WERI-Rb-1 (cell line): Measurements from ENCODE around the gene TIPARP.

Experiments used
- DNase-seq: peaks from one replicate; pipeline ENCODE4 v3.0.0-alpha.2; 2020
- H3K27ac ChIP-seq: fragments of 250-450 bp; sonication (Bioruptor Pico); 2 replicates; pipeline ENCODE4 v1.5.1; 2020; ENCODE audit warnings: mild to moderate bottlenecking, moderate library complexity
- H3K27me3 ChIP-seq: fragments of 250-450 bp; sonication (Bioruptor Pico); 2 replicates; pipeline ENCODE4 v1.5.1; 2021; ENCODE audit warnings: mild to moderate bottlenecking, low read depth, moderate library complexity; ENCODE audit not compliant: insufficient read depth, severe bottlenecking
- H3K36me3 ChIP-seq: fragments of 250-450 bp; sonication (Bioruptor Pico); 2 replicates; pipeline ENCODE4 v1.5.1; 2020; ENCODE audit warnings: mild to moderate bottlenecking, moderate library complexity
- H3K4me3 ChIP-seq: 2 replicates; pipeline ENCODE4 v1.5.1; 2011; ENCODE audit warnings: low read depth, mild to moderate bottlenecking, control low read depth, low read length
- H3K9me3 ChIP-seq: fragments of 250-450 bp; sonication (Bioruptor Pico); 2 replicates; pipeline ENCODE4 v1.5.1; 2021; ENCODE audit warnings: mild to moderate bottlenecking, moderate library complexity; ENCODE audit not compliant: severe bottlenecking
- TF ChIP-seq, protein P1 (sequence below): IDR thresholded peaks from 2 replicates; pipeline ENCODE4 v1.5.1; 2011; ENCODE audit warnings: low read depth, mild to moderate bottlenecking, control low read depth, inconsistent platforms, low read length

The TIPARP gene

DNA sequence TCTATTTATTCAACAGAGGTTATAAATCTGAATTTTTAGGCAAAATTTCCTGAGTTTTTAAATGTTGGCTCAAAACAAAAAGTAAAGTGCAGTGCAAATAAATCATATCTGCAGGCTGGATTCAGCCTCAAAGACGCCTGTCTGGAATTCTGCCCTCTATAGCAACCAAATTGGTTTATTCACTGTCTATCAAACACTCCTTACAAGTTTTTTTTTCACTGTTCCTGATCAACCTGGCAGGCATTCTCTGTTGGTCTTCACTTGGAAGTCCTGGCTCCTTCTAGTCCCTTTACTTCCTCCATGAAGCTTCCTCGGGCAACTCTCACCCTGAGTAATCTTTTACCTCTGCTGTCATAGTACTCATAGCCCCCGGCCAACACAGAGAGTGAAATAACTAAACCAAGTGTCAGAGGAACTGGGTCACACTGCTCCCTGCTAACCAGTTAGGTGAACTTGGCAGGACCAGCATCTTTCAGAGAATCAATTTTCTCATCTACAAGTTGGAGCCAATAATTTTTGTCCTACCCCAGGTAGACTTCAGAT is 36.8 kb upstream of the TIPARP start:
- DNase-seq = no peak

GRCh38 chr3:156638271-156638670 is 36.1 kb upstream of the TIPARP start:
- no peak for DNase-seq
- Histone ChIP-seq H3K36me3 (no peaks in the 10 kb centered on the region), H3K27ac (no peak overlapping the region), H3K27me3 (no peaks in the 10 kb centered on the region), H3K4me3 (no peak overlapping the region), H3K9me3 (no peaks in the 10 kb centered on the region)
- TF ChIP-seq, protein P1, sequence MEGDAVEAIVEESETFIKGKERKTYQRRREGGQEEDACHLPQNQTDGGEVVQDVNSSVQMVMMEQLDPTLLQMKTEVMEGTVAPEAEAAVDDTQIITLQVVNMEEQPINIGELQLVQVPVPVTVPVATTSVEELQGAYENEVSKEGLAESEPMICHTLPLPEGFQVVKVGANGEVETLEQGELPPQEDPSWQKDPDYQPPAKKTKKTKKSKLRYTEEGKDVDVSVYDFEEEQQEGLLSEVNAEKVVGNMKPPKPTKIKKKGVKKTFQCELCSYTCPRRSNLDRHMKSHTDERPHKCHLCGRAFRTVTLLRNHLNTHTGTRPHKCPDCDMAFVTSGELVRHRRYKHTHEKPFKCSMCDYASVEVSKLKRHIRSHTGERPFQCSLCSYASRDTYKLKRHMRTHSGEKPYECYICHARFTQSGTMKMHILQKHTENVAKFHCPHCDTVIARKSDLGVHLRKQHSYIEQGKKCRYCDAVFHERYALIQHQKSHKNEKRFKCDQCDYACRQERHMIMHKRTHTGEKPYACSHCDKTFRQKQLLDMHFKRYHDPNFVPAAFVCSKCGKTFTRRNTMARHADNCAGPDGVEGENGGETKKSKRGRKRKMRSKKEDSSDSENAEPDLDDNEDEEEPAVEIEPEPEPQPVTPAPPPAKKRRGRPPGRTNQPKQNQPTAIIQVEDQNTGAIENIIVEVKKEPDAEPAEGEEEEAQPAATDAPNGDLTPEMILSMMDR = no peak

More for the DNA sequence above, 36.8 kb upstream of the TIPARP start:
- Histone ChIP-seq H3K27me3 (no peaks in the 10 kb centered on the region), H3K36me3 (no peaks in the 10 kb centered on the region), H3K27ac (no peak overlapping the region), H3K9me3 (no peaks in the 10 kb centered on the region), H3K4me3 (no peak overlapping the region)
- TF ChIP-seq, protein P1 = no peak

- no peak overlapping the region for H3K27ac ChIP-seq
- DNase-seq = no peak
Measured at GRCh38 chr3:156639414-156640023, 34.9 kb upstream of the TIPARP start.

GRCh38 chr3:156641618-156641975 is 32.8 kb upstream of the TIPARP start:
- H3K9me3 ChIP-seq = no peaks in the 10 kb centered on the region
- no peak overlapping the region for H3K4me3 ChIP-seq
- H3K27me3 ChIP-seq = no peaks in the 10 kb centered on the region
- H3K27ac ChIP-seq = no peak overlapping the region
- no peaks in the 10 kb centered on the region for H3K36me3 ChIP-seq
- TF ChIP-seq, protein P1 = no peak
- DNase-seq = no peak

More at GRCh38 chr3:156639414-156640023, 34.9 kb upstream of the TIPARP start:
- Histone ChIP-seq H3K9me3 (no peaks in the 10 kb centered on the region), H3K36me3 (no peaks in the 10 kb centered on the region), H3K4me3 (no peak overlapping the region), H3K27me3 (no peaks in the 10 kb centered on the region)
- TF ChIP-seq, protein P1 = no peak

GRCh38 chr3:156642750-156643728 is 31.4 kb upstream of the TIPARP start:
- no peak for DNase-seq
- Histone ChIP-seq H3K36me3 (no peaks in the 10 kb centered on the region), H3K4me3 (no peak overlapping the region), H3K27me3 (no peaks in the 10 kb centered on the region), H3K27ac (no peak overlapping the region), H3K9me3 (no peaks in the 10 kb centered on the region)
- TF ChIP-seq, protein P1 = no peak
